Common myeloid progenitor, CD34-positive (primary cell): ENCODE results near the gene TTC23L.
"Not testable (repeated sequence)": the region's sequence is repeated elsewhere in the genome, so short reads cannot be mapped to it uniquely, and the experiment has no call there.

Source experiments
- CTCF ChIA-PET: fragments of 350-600 bp; sonication (Branson Sonifier 250); formaldehyde crosslinking; loops from one replicate; lab custom pipeline; 2021; ENCODE audit warnings: antibody characterized with exemption; lab: Charles Lee
- POLR2A ChIA-PET: fragments of 350-600 bp; sonication (Branson Sonifier 250); formaldehyde crosslinking; loops from one replicate; lab custom pipeline; 2021; ENCODE audit warnings: antibody characterized with exemption; lab: Charles Lee
- DNase-seq, 3 donors: peaks; one replicate each; pipeline versions ENCODE4 v3.0.0 to v3.0.0-alpha.2; 2013
- H3K27ac ChIP-seq, 2 experiments: 1 replicate in 1 of 2; 2 replicates in 1 of 2; pipeline ENCODE4 v1.7.0; 2013; ENCODE audit warnings: inconsistent platforms in 2 of 2, low read length in 2 of 2, mild to moderate bottlenecking in 2 of 2, low read depth in 1 of 2, moderate library complexity in 1 of 2; ENCODE audit not compliant: severe bottlenecking in 2 of 2, insufficient read depth in 1 of 2, poor library complexity in 1 of 2
- H3K27me3 ChIP-seq, 5 experiments: replicated peaks in 2 of 5; 1 replicate in 3 of 5; 2 replicates in 2 of 5; pipeline versions ENCODE4 v1.6.1 to v1.7.0; 2013; ENCODE audit warnings: low read length in 4 of 5, mild to moderate bottlenecking in 2 of 5, moderate library complexity in 2 of 5, inconsistent platforms in 1 of 5; ENCODE audit not compliant: insufficient read depth in 5 of 5, control insufficient read depth in 4 of 5
- H3K36me3 ChIP-seq, 4 experiments: 1 replicate in 2 of 4; 2 replicates in 2 of 4; pipeline versions ENCODE4 v1.6.1 to v1.7.0; 2013; ENCODE audit warnings: low read length in 3 of 4, control low read depth in 1 of 4, mild to moderate bottlenecking in 1 of 4; ENCODE audit not compliant: control insufficient read depth in 4 of 4, insufficient read depth in 4 of 4
- H3K4me1 ChIP-seq, 4 experiments: 1 replicate in 3 of 4; 2 replicates in 1 of 4; pipeline versions ENCODE4 v1.6.1 to v1.7.1; 2013; ENCODE audit warnings: low read length in 3 of 4, mild to moderate bottlenecking in 3 of 4, control low read depth in 1 of 4, inconsistent platforms in 1 of 4, moderate library complexity in 1 of 4; ENCODE audit not compliant: control insufficient read depth in 4 of 4, insufficient read depth in 4 of 4; ENCODE audit errors: control extremely low read depth in 1 of 4
- H3K4me3 ChIP-seq, 7 experiments: 1 replicate in 4 of 7; 2 replicates in 3 of 7; pipeline versions ENCODE4 v1.5.1 to v1.7.0; 2013; ENCODE audit warnings: mild to moderate bottlenecking in 7 of 7, low read length in 6 of 7, moderate library complexity in 6 of 7, inconsistent platforms in 2 of 7, low read depth in 2 of 7, control low read depth in 1 of 7; ENCODE audit not compliant: insufficient read depth in 4 of 7, control insufficient read depth in 1 of 7; ENCODE audit errors: extremely low read depth in 1 of 7
- H3K9me3 ChIP-seq, 5 experiments: 1 replicate in 4 of 5; 2 replicates in 1 of 5; pipeline versions ENCODE4 v1.6.1 to v1.7.1; 2013; ENCODE audit warnings: low read length in 4 of 5, mild to moderate bottlenecking in 2 of 5, inconsistent platforms in 1 of 5, low read depth in 1 of 5, moderate library complexity in 1 of 5; ENCODE audit not compliant: control insufficient read depth in 4 of 5, insufficient read depth in 2 of 5; ENCODE audit errors: control extremely low read depth in 1 of 5
- WGBS: methylation state at CpG from one replicate; pipeline ENCODE4 v1.1.5; 2013; ENCODE audit not compliant: insufficient coverage; 5-methylcytosine and 5-hydroxymethylcytosine counted together

Gene TTC23L

DNA sequence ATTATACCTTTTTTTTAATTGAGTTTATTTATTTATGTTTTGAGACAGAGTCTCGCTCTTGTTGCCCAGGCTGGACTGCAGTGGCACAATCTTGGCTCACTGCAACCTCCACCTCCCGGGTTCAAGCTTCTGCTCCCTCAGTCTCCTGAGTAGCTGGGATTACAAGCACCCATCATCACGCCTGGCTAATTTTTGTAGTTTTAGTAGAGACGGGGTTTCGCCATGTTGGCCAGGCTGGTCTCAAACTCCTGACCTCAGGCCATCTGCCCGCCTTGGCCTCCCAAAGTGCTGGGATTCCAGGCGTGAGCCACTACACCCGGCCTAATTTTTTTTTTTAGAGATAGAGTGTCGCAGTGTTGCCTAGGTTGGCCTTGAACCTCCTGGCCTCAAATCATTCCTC, 84.3 kb downstream of the TTC23L start:
- H3K4me3 ChIP-seq, H3K9me3 ChIP-seq, DNase-seq, H3K27me3 ChIP-seq, POLR2A ChIA-PET, H3K4me1 ChIP-seq: not testable (repeated sequence)
- peak overlapping the region in 1 of 2 experiments; percentile 55 for H3K27ac ChIP-seq
- 97% methylated on average over 5 of the region's 9 CpGs for WGBS
- CTCF ChIA-PET = interaction anchor here (1.6 kb wide), 1 partner anchor 8 kb away, joined by 5 read pairs; the partner anchor contains the start of genes BRIX1 and RAD1
- H3K36me3 ChIP-seq = peaks cover 9 to 79% (median 34%) of the 10 kb centered on the region in 4 experiments

DNA sequence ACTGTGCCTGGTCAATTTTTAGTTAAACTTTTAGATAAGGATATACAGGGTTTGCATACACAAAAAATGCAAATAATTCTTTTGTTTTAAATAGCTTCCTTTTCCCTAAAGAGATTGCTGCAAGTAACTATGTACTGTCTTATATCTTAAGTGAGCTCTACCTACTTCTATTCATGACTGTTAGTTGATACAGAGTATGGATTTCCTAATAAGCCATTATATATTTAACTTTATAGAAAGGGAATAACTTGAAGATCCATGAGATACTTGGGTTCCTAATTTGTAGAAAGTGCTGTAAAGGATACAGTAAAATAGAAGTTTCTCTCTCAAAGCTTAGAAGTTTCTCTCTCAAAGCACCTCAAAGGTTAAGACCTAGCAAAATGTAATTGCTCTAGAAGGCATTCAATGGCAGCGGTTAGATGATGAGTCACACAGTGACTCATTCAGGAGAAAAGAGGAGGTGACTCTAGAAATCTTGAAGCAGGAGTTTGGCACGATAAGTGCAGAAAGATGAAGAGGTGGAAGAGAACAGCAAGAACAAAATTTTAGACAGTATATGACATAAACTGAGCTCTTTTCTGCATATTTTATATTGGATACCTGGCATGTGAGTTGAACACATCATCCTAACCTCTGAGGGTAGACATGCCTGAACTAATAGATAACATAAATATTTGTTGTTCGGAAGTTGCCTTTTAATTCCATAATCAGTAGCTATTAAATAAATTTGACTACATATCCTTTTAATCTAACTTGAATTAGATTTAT, 84.9 kb downstream of the TTC23L start:
- ChIA-PET CTCF (interaction anchor here (0.9 to 1.6 kb wide), 2 partner anchors 8 to 26 kb away, joined by 4 to 5 read pairs; partner anchors contain the start of genes BRIX1 and RAD1), POLR2A (no interaction called here)
- 71% methylated on average over 1 of the region's 3 CpGs for WGBS
- H3K4me3 ChIP-seq = no peak overlapping the region
- H3K9me3 ChIP-seq = no peaks in the 10 kb centered on the region
- peak; percentile 30 to 70 (median 67) for DNase-seq
- no peaks in the 10 kb centered on the region for H3K27me3 ChIP-seq
- peak overlapping the region in 1 of 2 experiments; percentile 55 for H3K27ac ChIP-seq
- peaks cover 9 to 74% (median 32%) of the 10 kb centered on the region in 4 experiments for H3K36me3 ChIP-seq
- H3K4me1 ChIP-seq = peaks cover 4 to 8% (median 5%) of the 10 kb centered on the region in 4 experiments

DNA sequence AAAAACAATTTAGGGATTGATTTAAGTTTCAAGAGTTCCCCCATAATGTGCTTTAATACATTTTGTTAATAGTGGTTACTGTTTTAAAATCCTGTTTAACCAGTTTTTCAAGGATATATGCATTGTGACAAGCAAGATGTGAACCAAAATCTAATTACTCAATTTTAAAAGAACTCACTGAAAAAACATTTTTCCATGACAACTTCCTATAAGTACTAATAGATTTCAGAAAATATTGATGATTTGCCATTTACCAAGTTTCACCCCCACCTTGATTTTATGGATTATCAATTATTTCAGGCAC, 85.5 kb downstream of the TTC23L start:
- peak overlapping the region in 1 of 2 experiments; percentile 55 for H3K27ac ChIP-seq
- H3K36me3 ChIP-seq = peaks cover 9 to 73% (median 32%) of the 10 kb centered on the region in 4 experiments
- ChIA-PET POLR2A (no interaction called here), CTCF (interaction anchor here (0.9 to 1.6 kb wide), 2 partner anchors 9 to 26 kb away, joined by 4 to 5 read pairs; partner anchors contain the start of genes BRIX1 and RAD1)
- no peak overlapping the region for H3K4me3 ChIP-seq
- no peaks in the 10 kb centered on the region for H3K9me3 ChIP-seq
- no peak for DNase-seq
- H3K27me3 ChIP-seq = no peaks in the 10 kb centered on the region
- peaks cover 6 to 10% (median 7%) of the 10 kb centered on the region in 4 experiments for H3K4me1 ChIP-seq

DNA sequence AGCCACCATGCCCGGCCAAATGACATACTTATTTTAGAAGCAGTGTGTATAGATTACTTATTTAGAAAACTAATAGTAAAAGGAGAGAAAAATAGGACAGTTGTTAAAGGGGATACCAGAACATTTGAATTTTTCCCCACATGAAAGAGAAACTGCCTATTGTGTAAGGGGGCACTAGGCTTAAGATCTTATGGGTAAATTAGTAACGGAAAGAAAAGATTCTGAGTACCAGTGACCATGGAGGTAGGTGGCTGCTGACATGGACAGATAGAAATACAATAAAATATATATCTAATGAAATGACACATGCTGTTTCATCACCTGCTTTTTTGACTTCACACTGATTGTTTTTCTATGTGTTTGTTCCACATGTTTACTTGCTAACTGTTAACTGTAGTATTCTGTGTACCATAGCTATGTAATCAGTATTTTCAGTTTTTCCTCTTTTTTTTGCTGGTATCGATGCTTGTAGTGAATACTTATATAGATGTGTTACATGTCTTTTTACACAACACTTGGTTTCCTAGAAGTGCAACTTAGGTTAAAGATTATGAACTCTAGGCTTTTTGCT, 87.4 kb downstream of the TTC23L start:
- WGBS = no CpG with 5 or more reads among the region's 3 CpGs
- peaks cover 8 to 23% (median 15%) of the 10 kb centered on the region in 4 experiments for H3K4me1 ChIP-seq
- H3K36me3 ChIP-seq = peaks cover 9 to 54% (median 27%) of the 10 kb centered on the region in 4 experiments
- H3K9me3 ChIP-seq = no peaks in the 10 kb centered on the region
- H3K4me3 ChIP-seq = no peak overlapping the region
- no peaks in the 10 kb centered on the region for H3K27me3 ChIP-seq
- CTCF ChIA-PET = no interaction called here
- no peak for DNase-seq
- no peak overlapping the region for H3K27ac ChIP-seq
- POLR2A ChIA-PET = no interaction called here

DNA sequence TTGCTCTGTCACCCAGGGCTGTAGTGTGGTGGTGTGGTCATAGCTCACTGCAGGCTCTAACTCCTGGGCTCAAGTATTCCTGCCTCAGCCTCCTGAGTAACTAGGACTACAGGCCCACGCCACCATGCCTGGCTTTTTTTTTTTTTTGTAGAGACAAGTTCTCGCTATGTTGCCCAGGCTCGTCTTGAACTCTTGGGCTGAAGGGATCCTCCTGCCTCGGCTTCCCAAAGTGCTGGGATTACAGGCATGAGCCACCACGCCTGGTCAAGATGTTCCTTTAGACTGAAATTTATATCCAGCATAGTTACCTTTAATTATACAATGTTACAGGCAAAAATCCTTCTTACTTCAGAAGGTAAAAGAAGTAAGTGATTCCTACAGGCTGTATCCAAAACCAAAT, 88.8 kb downstream of the TTC23L start:
- no peaks in the 10 kb centered on the region for H3K27me3 ChIP-seq
- no peak overlapping the region for H3K4me3 ChIP-seq
- peaks cover 6 to 44% (median 23%) of the 10 kb centered on the region in 4 experiments for H3K36me3 ChIP-seq
- POLR2A ChIA-PET = no interaction called here
- H3K4me1 ChIP-seq = peaks cover 8 to 25% (median 17%) of the 10 kb centered on the region in 4 experiments
- DNase-seq = no peak
- CTCF ChIA-PET = interaction anchor here (2.4 kb wide), 1 partner anchor 11 kb away, joined by 8 read pairs; no protein-coding TSS in a partner anchor
- H3K9me3 ChIP-seq = no peaks in the 10 kb centered on the region
- WGBS = 100% methylated on average over 1 of the region's 5 CpGs
- no peak overlapping the region for H3K27ac ChIP-seq

DNA sequence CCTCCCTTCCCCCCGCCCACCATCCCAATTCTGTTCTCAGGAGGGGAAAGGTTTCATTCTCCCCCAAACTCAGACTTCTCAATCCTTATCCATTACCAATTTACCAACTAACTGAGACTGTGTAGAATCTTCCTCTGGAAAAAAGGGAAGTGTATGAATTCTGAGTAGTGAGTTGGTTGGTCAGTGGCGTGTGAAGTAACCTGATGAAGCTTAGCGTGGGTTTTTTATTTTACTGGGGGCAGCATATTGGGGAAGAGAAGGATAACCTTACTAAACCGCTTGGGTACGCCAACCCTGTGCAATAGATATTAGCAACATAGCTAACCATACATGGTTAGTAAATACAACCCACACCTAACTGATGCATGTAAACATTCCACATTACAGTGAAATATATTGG, 89.3 kb downstream of the TTC23L start:
- peaks cover 8 to 25% (median 17%) of the 10 kb centered on the region in 4 experiments for H3K4me1 ChIP-seq
- H3K9me3 ChIP-seq = no peaks in the 10 kb centered on the region
- H3K36me3 ChIP-seq = peaks cover 5 to 40% (median 19%) of the 10 kb centered on the region in 4 experiments
- H3K4me3 ChIP-seq = peak overlapping the region in 3 of 7 experiments; percentile 74 to 85 (median 84)
- CTCF ChIA-PET = interaction anchor here (2.4 kb wide), 1 partner anchor 11 kb away, joined by 8 read pairs; no protein-coding TSS in a partner anchor
- peak in 2 of 3 donors; percentile 9 to 12 for DNase-seq
- WGBS = no CpG with 5 or more reads among the region's 5 CpGs
- no peaks in the 10 kb centered on the region for H3K27me3 ChIP-seq
- POLR2A ChIA-PET = no interaction called here
- no peak overlapping the region for H3K27ac ChIP-seq
